ENCODE measurements around the gene PFKFB4. TPM values are rescaled to one million over a fixed set of nuclear protein-coding genes. Genes with fewer than 3 reads are reported as not detected.

The PFKFB4 gene
- total RNA-seq, 1 experiment from 2014 or later: 12.3 TPM

- Histone ChIP-seq H2BK15ac (ENCODE audit: low read depth, low read length) (no peak within 1 kb of the TSS), H4K5ac (ENCODE audit: insufficient read length, low read depth, low read length) (no peak within 1 kb of the TSS), H3K23me2 (ENCODE audit: insufficient read length, low read depth, low read length, poor library complexity, severe bottlenecking) (no peaks in the 10 kb centered on the region), H3K4me2 (ENCODE audit: insufficient read depth, insufficient read length, low read length) (no peak within 1 kb of the TSS), H3K14ac (ENCODE audit: insufficient read depth, low read length) (no peak within 1 kb of the TSS), H4K20me1 (ENCODE audit: control insufficient read depth, insufficient read depth, insufficient read length) (no peaks in the 10 kb centered on the region), H3K4me1 (ENCODE audit: insufficient read depth, low read length) (peaks cover 6% of the 10 kb centered on the region; the same call in 1 of the 2 replicates), H2BK5ac (ENCODE audit: insufficient read length, low read length) (no peak within 1 kb of the TSS), H3K27me3 (ENCODE audit: insufficient read depth, low read length) (no peaks in the 10 kb centered on the region), H3K79me1 (ENCODE audit: insufficient read depth, low read depth, low read length, poor library complexity, severe bottlenecking) (no peaks in the 10 kb centered on the region), H3K56ac (ENCODE audit: insufficient read length, low read depth, low read length) (no peak within 1 kb of the TSS), H2BK120ac (ENCODE audit: low read depth, low read length, poor library complexity, severe bottlenecking) (no peak within 1 kb of the TSS), H3K18ac (ENCODE audit: insufficient read length, low read depth, low read length) (no peak within 1 kb of the TSS), H3K9me3 (ENCODE audit: control insufficient read depth, low read depth, low read length) (no peaks in the 10 kb centered on the region), H3K4ac (ENCODE audit: low read depth, low read length) (no peak within 1 kb of the TSS), H4K91ac (ENCODE audit: insufficient read length, low read depth, low read length) (no peak within 1 kb of the TSS), H4K8ac (replicated peaks; ENCODE audit: insufficient read length, low read depth, low read length) (no peak within 1 kb of the TSS), H3K9ac (ENCODE audit: extremely low read depth, insufficient read length, low read length) (no peak within 1 kb of the TSS), H3K27ac (ENCODE audit: insufficient read length, low read depth, low read length) (no peak within 1 kb of the TSS), H2AK5ac (ENCODE audit: insufficient read length, low read length) (no peak within 1 kb of the TSS), H2BK20ac (ENCODE audit: low read depth, low read length, poor library complexity, severe bottlenecking) (no peak within 1 kb of the TSS), H3K23ac (ENCODE audit: insufficient read length, low read depth, low read length) (no peak within 1 kb of the TSS), H2AFZ (ENCODE audit: low read length) (no peak within 1 kb of the TSS), H3K79me2 (ENCODE audit: insufficient read depth, low read length) (no peaks in the 10 kb centered on the region), H3T11ph (ENCODE audit: low read length) (no peak within 1 kb of the TSS), H2BK12ac (ENCODE audit: insufficient read length, low read depth, low read length) (no peak within 1 kb of the TSS)
- Mint-ChIP-seq H3K27ac (peak within 1 kb of the TSS; percentile 25 to 76 (median 69); a peak in 6 of 7 replicates), H3K9me3 (no peaks in the 10 kb centered on the region; a peak in 1 of 5 replicates), H3K36me3 (ENCODE audit: insufficient read depth in 1 of 3, low read depth in 3 of 3) (peaks cover 0 to 13% (median 0%) of the 10 kb centered on the region in 3 experiments; a peak in 3 of 7 replicates), H3K4me1 (peaks cover 37 to 48% of the 10 kb centered on the region in 2 experiments), H3K27me3 (ENCODE audit: low read depth) (peaks cover 2% of the 10 kb centered on the region; the same call in 1 of the 2 replicates), H3K4me3 (no peak within 1 kb of the TSS; a peak in 1 of 5 replicates)
- no CpG with 5 or more reads among the region's 6 CpGs for WGBS (ENCODE audit: extremely low coverage, insufficient read length, low lambda C conversion rate)
- DNase-seq: no peak
- no peak for TF ChIP-seq CTCF (conservative IDR thresholded peaks at IDR 0.05)
Observed at GRCh38 chr3:48563382-48563918, 6.8 kb upstream of the PFKFB4 start, which contains the start of gene UCN2. UCN2 (minus strand) TSS chr3:48563781; CDS start chr3:48563124, 657 bp downstream.
